Endothelial cell (in vitro differentiated cells): ENCODE results near the gene PARP3. TPM values are rescaled to one million over a fixed set of nuclear protein-coding genes. Genes with fewer than 3 reads are reported as not detected.
"Not testable (repeated sequence)": the region's sequence is repeated elsewhere in the genome, so short reads cannot be mapped to it uniquely, and the experiment has no call there.

Source experiments
- DNase-seq: peaks from one replicate; pipeline ENCODE4 v3.0.0; 2021; ENCODE audit warnings: low spot score
- H3K27ac Mint-ChIP-seq: one replicate; pipeline ENCODE4 v1.8.0; 2021; ENCODE audit warnings: mixed read lengths, inconsistent platforms; ENCODE audit not compliant: unreplicated experiment
- H3K27me3 Mint-ChIP-seq: one replicate; pipeline ENCODE4 v1.8.0; 2021; ENCODE audit warnings: mild to moderate bottlenecking, moderate library complexity, mixed read lengths, inconsistent platforms; ENCODE audit not compliant: unreplicated experiment
- H3K36me3 Mint-ChIP-seq: one replicate; pipeline ENCODE4 v1.8.0; 2021; ENCODE audit warnings: mild to moderate bottlenecking, low read depth, mixed read lengths, inconsistent platforms; ENCODE audit not compliant: unreplicated experiment
- H3K4me1 Mint-ChIP-seq: one replicate; pipeline ENCODE4 v1.8.0; 2021; ENCODE audit warnings: mild to moderate bottlenecking, mixed read lengths, inconsistent platforms; ENCODE audit not compliant: unreplicated experiment
- H3K4me3 Mint-ChIP-seq: one replicate; pipeline ENCODE4 v1.8.0; 2021; ENCODE audit warnings: mild to moderate bottlenecking, mixed read lengths, inconsistent platforms; ENCODE audit not compliant: unreplicated experiment
- H3K9me3 Mint-ChIP-seq: one replicate; pipeline ENCODE4 v1.8.0; 2021; ENCODE audit warnings: mixed read lengths, inconsistent platforms; ENCODE audit not compliant: unreplicated experiment
- CTCF ChIP-seq: fragments of 200-600 bp; sonication (generic); IDR thresholded peaks from one replicate; pipeline ENCODE4 v1.5.0; 2021; ENCODE audit warnings: antibody characterized with exemption; ENCODE audit not compliant: unreplicated experiment
- total RNA-seq: library from RNA; stranded (reverse); fragmentation: NEBNext Ultra II Directional; extraction: Animal tissue kit (Norgen Biotek cat#: 25700); gene quantifications from one replicate; pipeline ENCODE4 v1.2.1, GENCODE V29; 2021; ENCODE audit not compliant: unreplicated experiment

Gene PARP3
- total RNA-seq, 1 donor from 2014 or later: 4.6 TPM

- no peak for DNase-seq
- no peak overlapping the region for H3K4me3 Mint-ChIP-seq
- H3K4me1 Mint-ChIP-seq: peaks cover 31% of the 10 kb centered on the region
- peaks cover 8% of the 10 kb centered on the region for H3K9me3 Mint-ChIP-seq
- TF ChIP-seq CTCF: no peak
- H3K36me3 Mint-ChIP-seq: no peaks in the 10 kb centered on the region
- H3K27me3 Mint-ChIP-seq: peaks cover 4% of the 10 kb centered on the region
- peak overlapping the region; percentile 95 for H3K27ac Mint-ChIP-seq
These were observed 44.8 kb upstream of the PARP3 start for GRCh38 chr3:51897391-51897790.

- not testable (repeated sequence) for DNase-seq, H3K9me3 Mint-ChIP-seq, H3K36me3 Mint-ChIP-seq, H3K27ac Mint-ChIP-seq, H3K4me3 Mint-ChIP-seq, H3K27me3 Mint-ChIP-seq
- peaks cover 31% of the 10 kb centered on the region for H3K4me1 Mint-ChIP-seq
These were observed 42.1 kb upstream of the PARP3 start for GRCh38 chr3:51900043-51900442.

- H3K9me3 Mint-ChIP-seq, H3K4me3 Mint-ChIP-seq, DNase-seq, H3K36me3 Mint-ChIP-seq, H3K27ac Mint-ChIP-seq, H3K27me3 Mint-ChIP-seq: not testable (repeated sequence)
- peaks cover 23% of the 10 kb centered on the region for H3K4me1 Mint-ChIP-seq
These were observed 39.8 kb upstream of the PARP3 start for GRCh38 chr3:51902361-51902760.

- Mint-ChIP-seq H3K27me3 (peaks cover 5% of the 10 kb centered on the region), H3K9me3 (no peaks in the 10 kb centered on the region), H3K36me3 (peaks cover 10% of the 10 kb centered on the region), H3K4me1 (peaks cover 7% of the 10 kb centered on the region), H3K27ac (no peak overlapping the region), H3K4me3 (no peak overlapping the region)
- no peak for TF ChIP-seq CTCF
- DNase-seq: no peak
These were observed 37.9 kb upstream of the PARP3 start for GRCh38 chr3:51904034-51904823.

GRCh38 chr3:51908026-51908425 lies 34.1 kb upstream of the PARP3 start:
- Mint-ChIP-seq H3K9me3 (no peaks in the 10 kb centered on the region), H3K27ac (no peak overlapping the region), H3K27me3 (peaks cover 5% of the 10 kb centered on the region), H3K36me3 (peaks cover 10% of the 10 kb centered on the region), H3K4me3 (no peak overlapping the region), H3K4me1 (no peaks in the 10 kb centered on the region)
- DNase-seq: no peak
- no peak for TF ChIP-seq CTCF

- Mint-ChIP-seq H3K9me3 (no peaks in the 10 kb centered on the region), H3K4me3 (no peak overlapping the region), H3K27ac (no peak overlapping the region), H3K27me3 (peaks cover 2% of the 10 kb centered on the region), H3K36me3 (no peaks in the 10 kb centered on the region), H3K4me1 (no peaks in the 10 kb centered on the region)
- DNase-seq: no peak
- no peak for TF ChIP-seq CTCF
These were observed 25.7 kb upstream of the PARP3 start for GRCh38 chr3:51916418-51916817.
